Forelimb muscle (tissue), 1 donor: ENCODE data around the gene KIAA0753. TPM values are rescaled to one million over a fixed set of nuclear protein-coding genes. Genes with fewer than 3 reads are reported as not detected.
"Not testable (repeated sequence)": the region's sequence is repeated elsewhere in the genome, so short reads cannot be mapped to it uniquely, and the experiment has no call there.

Experiments used
- DNase-seq: peaks from one replicate; pipeline ENCODE4 v3.0.0-alpha.2; 2013; ENCODE audit warnings: low read depth
- polyA plus RNA-seq: library from polyadenylated mRNA; unstranded; fragments of 120-200 nt; gene quantifications from one replicate; pipeline ENCODE4 v1.2.1, GENCODE V29; 2013; ENCODE audit not compliant: insufficient read length

The KIAA0753 gene
- polyA plus RNA-seq, 1 donor, result 9.4 TPM

- no peak for DNase-seq
These were observed 43.6 kb downstream of the KIAA0753 start for GRCh38 chr17:6596941-6597340.

- DNase-seq, result no peak
These were observed 44.0 kb downstream of the KIAA0753 start for GRCh38 chr17:6596511-6596910.

- DNase-seq, result no peak
These were observed 44.4 kb downstream of the KIAA0753 start for GRCh38 chr17:6596081-6596480.

GRCh38 chr17:6593371-6593770, 47.1 kb downstream of the KIAA0753 start:
- not testable (repeated sequence) for DNase-seq

GRCh38 chr17:6592173-6592572, 48.3 kb downstream of the KIAA0753 start:
- DNase-seq, result no peak

- no peak for DNase-seq
These were observed 48.8 kb downstream of the KIAA0753 start for GRCh38 chr17:6591599-6592158.

- no peak for DNase-seq
These were observed 51.1 kb downstream of the KIAA0753 start for GRCh38 chr17:6589266-6589946.

- no peak for DNase-seq
These were observed 52.3 kb downstream of the KIAA0753 start for GRCh38 chr17:6588165-6588564.

- DNase-seq, result no peak
These were observed 53.2 kb downstream of the KIAA0753 start for GRCh38 chr17:6587310-6587709.

- no peak for DNase-seq
These were observed 57.1 kb downstream of the KIAA0753 start for GRCh38 chr17:6583411-6583810.

GRCh38 chr17:6580625-6581024, 59.9 kb downstream of the KIAA0753 start:
- no peak for DNase-seq

- no peak for DNase-seq
These were observed 62.0 kb downstream of the KIAA0753 start for GRCh38 chr17:6578491-6578890.

GRCh38 chr17:6577686-6578263, 62.7 kb downstream of the KIAA0753 start:
- DNase-seq, result no peak

GRCh38 chr17:6576038-6576785, 64.3 kb downstream of the KIAA0753 start:
- no peak for DNase-seq

- no peak for DNase-seq
These were observed 64.9 kb downstream of the KIAA0753 start for GRCh38 chr17:6575596-6575988.

- no peak for DNase-seq
These were observed 65.6 kb downstream of the KIAA0753 start for GRCh38 chr17:6574687-6575595.

- DNase-seq, result no peak
These were observed 66.4 kb downstream of the KIAA0753 start for GRCh38 chr17:6573982-6574686.

GRCh38 chr17:6573495-6573894, 67.0 kb downstream of the KIAA0753 start:
- DNase-seq, result not testable (repeated sequence)

- no peak for DNase-seq
These were observed 67.5 kb downstream of the KIAA0753 start for GRCh38 chr17:6572972-6573370.

- DNase-seq, result no peak
These were observed 69.1 kb downstream of the KIAA0753 start for GRCh38 chr17:6571452-6571781.
